ENCODE results near the gene GPR89B. TPM values are rescaled to one million over a fixed set of nuclear protein-coding genes. Genes with fewer than 3 reads are reported as not detected.
"Not testable (repeated sequence)": the region's sequence is repeated elsewhere in the genome, so short reads cannot be mapped to it uniquely, and the experiment has no call there.

Gene GPR89B
- total and polyA plus RNA-seq, 12 donors = 4.9 to 10.7 (median 6.6) TPM

DNA sequence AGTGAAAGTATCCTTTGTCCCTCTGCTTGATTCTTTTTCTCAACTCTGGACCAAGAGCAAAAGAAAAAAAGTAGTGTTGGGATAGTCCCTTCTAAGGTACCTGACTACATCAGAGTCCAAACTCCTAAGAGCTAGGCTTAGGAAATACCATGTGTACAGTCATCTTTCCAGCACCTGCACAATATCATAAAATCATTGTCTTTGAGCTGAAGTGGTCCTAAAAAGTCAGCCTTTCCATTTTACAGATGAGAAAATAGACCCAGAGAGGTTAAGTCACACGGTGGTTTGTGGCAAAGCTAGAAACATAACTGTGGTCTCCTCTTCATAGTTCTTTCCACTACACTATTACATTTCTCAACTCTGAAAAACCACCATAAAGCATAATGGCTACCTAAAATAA lies 38.4 kb downstream of the GPR89B start:
- peaks cover 0 to 17% (median 0%) of the 10 kb centered on the region in 9 donors for H3K36me3 ChIP-seq
- H3K4me1 ChIP-seq; H3K9me3 ChIP-seq; H3K27me3 ChIP-seq; intact Hi-C loops (cut with DNase I); DNase-seq; H3K27ac ChIP-seq; H3K4me3 ChIP-seq; ATAC-seq: not testable (repeated sequence)
- WGBS, 2 donors = no CpG with 5 or more reads among the region's 1 CpG

DNA sequence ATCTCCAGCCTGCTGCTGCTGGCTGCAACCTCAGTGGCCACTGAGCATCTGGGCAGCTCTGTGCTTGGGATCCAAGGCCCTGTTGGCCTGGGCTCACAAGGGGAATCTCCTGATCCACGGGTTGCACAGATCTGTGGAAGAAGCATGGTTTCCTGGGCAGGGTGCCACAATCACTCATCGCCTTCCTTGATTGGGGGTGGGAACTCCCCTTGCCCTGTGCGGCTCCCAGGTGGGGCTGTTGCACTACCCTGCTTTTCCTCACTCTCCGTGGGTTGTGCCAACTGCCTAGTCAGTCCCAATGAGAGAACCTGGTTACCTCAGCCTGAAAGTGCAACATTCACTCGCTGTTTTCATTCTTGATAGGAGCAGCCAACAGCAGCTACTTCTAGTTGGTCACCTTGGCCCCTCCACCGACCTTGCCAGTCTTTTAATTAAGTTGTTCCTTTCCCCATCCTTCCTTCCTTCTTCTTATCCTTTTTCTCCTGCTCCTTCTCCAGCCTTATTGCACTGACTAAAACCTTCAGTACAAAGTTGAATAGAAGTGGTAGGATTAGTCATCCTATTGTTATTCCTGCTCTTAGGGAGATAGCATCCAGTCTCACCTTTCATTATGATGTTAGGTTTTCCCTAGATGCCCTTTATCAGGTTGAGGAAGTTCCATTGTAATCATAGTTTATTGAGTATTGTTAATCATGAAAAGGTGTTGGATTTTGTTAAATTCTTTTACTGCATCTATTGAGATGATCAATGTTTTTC lies 50.9 kb downstream of the GPR89B start:
- H3K4me3 ChIP-seq; H3K27ac ChIP-seq; H3K27me3 ChIP-seq; H3K9me3 ChIP-seq; H3K4me1 ChIP-seq; H3K36me3 ChIP-seq; intact Hi-C loops (cut with DNase I): not testable (repeated sequence)
- peak; percentile 49 to 94 (median 88) for ATAC-seq
- WGBS, 2 donors = 53 to 61% methylated on average over 4 of the region's 6 CpGs
- peak in 1 of 2 donors; percentile 4 for DNase-seq

GRCh38 chr1:147985374-147985773 lies 57.2 kb downstream of the GPR89B start:
- H3K36me3 ChIP-seq; intact Hi-C loops (cut with DNase I): not testable (repeated sequence)
- 79 to 84% methylated on average over 2 of the region's 2 CpGs for WGBS, 2 donors

DNA sequence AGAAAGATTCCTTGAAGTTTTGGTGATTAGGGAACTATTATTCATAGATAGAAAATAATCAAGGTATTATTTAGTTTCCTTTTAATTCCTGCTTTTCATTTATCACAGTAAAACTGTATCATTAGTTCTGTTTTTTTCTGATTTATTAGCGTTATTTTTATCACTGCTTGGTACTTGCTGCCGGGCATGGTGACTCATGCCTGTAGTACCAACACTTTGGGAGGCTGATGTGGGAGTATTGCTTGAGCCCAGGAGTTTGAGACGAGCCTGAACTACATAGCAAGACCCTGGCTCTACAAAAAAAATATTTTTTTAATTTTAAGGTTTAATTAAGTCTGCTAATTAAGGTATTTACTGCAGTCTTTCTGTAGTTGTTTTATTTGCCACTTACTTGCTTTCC lies 59.7 kb downstream of the GPR89B start:
- H3K4me3 ChIP-seq; H3K27ac ChIP-seq; H3K4me1 ChIP-seq; ATAC-seq; DNase-seq; H3K9me3 ChIP-seq; H3K27me3 ChIP-seq; intact Hi-C loops (cut with DNase I); H3K36me3 ChIP-seq: not testable (repeated sequence)
- 76 to 86% methylated on average over 3 of the region's 3 CpGs for WGBS, 2 donors

More at GRCh38 chr1:147985374-147985773, 57.2 kb downstream of the GPR89B start:
- H3K27ac ChIP-seq, H3K9me3 ChIP-seq, H3K27me3 ChIP-seq, DNase-seq, H3K4me1 ChIP-seq, ATAC-seq, H3K4me3 ChIP-seq: not testable (repeated sequence)

GRCh38 chr1:147992916-147993315 lies 64.7 kb downstream of the GPR89B start:
- H3K27me3 ChIP-seq; ATAC-seq; H3K4me1 ChIP-seq; H3K9me3 ChIP-seq; DNase-seq; H3K27ac ChIP-seq; H3K4me3 ChIP-seq; H3K36me3 ChIP-seq; intact Hi-C loops (cut with DNase I): not testable (repeated sequence)
- WGBS, 2 donors = 95 to 96% methylated on average over 4 of the region's 4 CpGs

GRCh38 chr1:147993400-147993799 lies 65.2 kb downstream of the GPR89B start:
- H3K9me3 ChIP-seq; H3K27me3 ChIP-seq; H3K4me3 ChIP-seq; H3K4me1 ChIP-seq; intact Hi-C loops (cut with DNase I); ATAC-seq; DNase-seq; H3K36me3 ChIP-seq; H3K27ac ChIP-seq: not testable (repeated sequence)
- WGBS, 2 donors = 94 to 96% methylated on average over 4 of the region's 4 CpGs

DNA sequence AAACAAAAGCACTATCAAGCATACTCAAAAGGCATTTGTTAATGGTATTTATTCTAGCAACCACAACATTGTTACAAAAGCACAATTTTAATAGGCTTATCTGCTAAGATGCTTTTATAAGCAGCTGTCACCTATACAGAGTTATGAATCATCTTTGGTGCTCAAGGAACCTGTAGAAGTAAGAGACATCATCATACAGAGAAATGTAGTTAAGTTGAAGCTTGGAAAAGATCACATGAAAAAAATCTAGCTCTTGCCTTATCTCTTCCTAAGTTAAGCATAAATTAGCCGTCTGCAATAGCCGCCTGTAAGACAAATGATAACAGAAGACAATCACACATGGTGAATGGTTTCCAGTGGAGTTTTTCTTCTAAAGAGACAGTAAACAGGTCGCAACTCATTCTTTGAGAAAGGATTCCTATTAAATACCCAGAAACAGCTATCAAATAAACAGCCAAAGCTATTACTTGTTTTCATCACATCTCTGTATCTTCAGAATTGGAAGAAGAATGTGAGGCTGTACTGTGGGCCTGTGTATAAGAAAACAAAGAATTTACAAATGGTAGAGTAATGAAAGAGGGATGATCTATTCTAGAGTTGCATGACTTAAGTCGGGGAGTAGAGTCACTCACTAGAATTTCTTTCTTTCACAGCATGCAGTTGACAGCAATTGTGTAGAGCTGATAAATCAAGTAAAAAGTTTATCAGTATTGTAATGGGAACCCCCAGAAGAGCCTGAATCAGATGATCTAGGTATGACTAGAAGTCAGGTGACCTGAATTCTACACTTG lies 65.8 kb downstream of the GPR89B start:
- not testable (repeated sequence) for DNase-seq

DNA sequence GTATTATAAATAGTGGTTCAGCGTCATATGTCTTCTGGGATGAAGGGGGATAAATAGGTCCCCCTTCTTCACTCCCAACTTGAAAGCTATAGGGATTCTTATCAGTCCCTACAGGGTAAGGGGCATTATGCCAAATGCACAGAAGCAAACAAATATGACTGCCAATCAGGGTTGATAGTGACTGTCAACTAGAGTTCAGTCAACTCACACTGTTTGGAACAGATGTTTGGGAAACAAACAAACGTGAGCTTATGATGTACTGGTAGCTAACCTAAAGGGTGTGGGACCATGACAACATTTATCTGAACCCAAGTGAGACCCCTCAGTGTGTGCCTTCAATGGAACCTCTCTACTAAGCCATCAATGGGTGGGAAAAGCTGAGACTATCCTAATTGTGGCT lies 67.9 kb downstream of the GPR89B start:
- H3K4me3 ChIP-seq; H3K9me3 ChIP-seq; H3K36me3 ChIP-seq; H3K27ac ChIP-seq; H3K27me3 ChIP-seq; intact Hi-C loops (cut with DNase I); ATAC-seq; H3K4me1 ChIP-seq; DNase-seq: not testable (repeated sequence)
- WGBS, 2 donors = 86 to 98% methylated on average over 1 of the region's 2 CpGs

More for the DNA sequence above, 65.8 kb downstream of the GPR89B start:
- H3K4me1 ChIP-seq; H3K27me3 ChIP-seq; H3K4me3 ChIP-seq; ATAC-seq; H3K36me3 ChIP-seq; H3K27ac ChIP-seq; H3K9me3 ChIP-seq; intact Hi-C loops (cut with DNase I): not testable (repeated sequence)
- 93 to 100% methylated on average over 2 of the region's 4 CpGs for WGBS, 2 donors

DNA sequence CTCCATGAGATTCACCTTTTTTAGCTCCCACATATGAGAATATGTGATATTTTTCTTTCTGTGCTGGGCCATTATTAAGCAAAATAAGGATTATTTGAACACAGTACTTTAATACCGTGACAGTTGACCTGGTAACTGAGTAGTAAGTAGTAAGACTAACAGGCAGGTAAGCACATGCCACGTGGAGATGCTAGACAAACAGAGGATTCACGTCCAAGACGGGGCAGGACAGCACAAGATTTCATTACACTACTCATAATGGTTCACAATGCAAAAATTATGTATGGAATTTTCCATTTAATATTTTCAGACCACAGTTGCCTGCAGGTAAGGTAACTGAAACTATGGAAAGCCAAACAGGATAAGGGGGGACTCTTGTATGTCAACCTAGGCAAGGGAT lies 79.5 kb downstream of the GPR89B start:
- H3K9me3 ChIP-seq; DNase-seq; H3K4me1 ChIP-seq; H3K27ac ChIP-seq; intact Hi-C loops (cut with DNase I); H3K36me3 ChIP-seq; H3K4me3 ChIP-seq; ATAC-seq: not testable (repeated sequence)
- WGBS, 2 donors = 91 to 98% methylated on average over 3 of the region's 4 CpGs
- H3K27me3 ChIP-seq = peaks cover 0 to 17% (median 5%) of the 10 kb centered on the region in 7 donors

Data from heart right ventricle (tissue), 16 donors.